IMR-90 (cell line): ENCODE results near the gene TMEM205. TPM values are rescaled to one million over a fixed set of nuclear protein-coding genes. Genes with fewer than 3 reads are reported as not detected.

Experiments used
- ATAC-seq: fragments of 200-7000 bp; cut with Tn5 transposase; 2 replicates; pipeline ENCODE4 v1.9.1; 2020; ENCODE audit warnings: low read depth, mild to moderate bottlenecking, moderate library complexity
- BruUV-seq: library from RNA; stranded (reverse); fragments of 400-500 nt; replicated peaks from 2 replicates; lab custom pipeline; 2021; lab: Mats Ljungman, UMichigan
- CTCF ChIA-PET: fragments of 300-600 bp; formaldehyde crosslinking; extraction: SDS; loops from one replicate; lab custom pipeline; 2021; ENCODE audit warnings: antibody characterized with exemption; lab: Yijun Ruan, JAX
- POLR2A ChIA-PET: fragments of 300-600 bp; sonication (Branson Sonifier 250); formaldehyde crosslinking; loops from one replicate; lab custom pipeline; 2022; ENCODE audit warnings: antibody characterized with exemption; ENCODE audit not compliant: unreplicated experiment; lab: Charles Lee
- DNase-seq: peaks from one replicate; pipeline ENCODE4 v3.0.0; 2013
- H2AFZ ChIP-seq: replicated peaks from 2 replicates; pipeline ENCODE3; 2013; ENCODE audit warnings: low read length, mild to moderate bottlenecking; ENCODE audit not compliant: poor library complexity
- H2AK5ac ChIP-seq: 2 replicates; pipeline ENCODE4 v1.6.1; 2013; ENCODE audit warnings: low read depth, low read length, inconsistent platforms
- H2AK9ac ChIP-seq: replicated peaks from 2 replicates; pipeline ENCODE3; 2013; ENCODE audit warnings: mild to moderate bottlenecking, low read depth, low read length, moderate library complexity; ENCODE audit not compliant: poor library complexity
- H2BK120ac ChIP-seq: 2 replicates; pipeline ENCODE4 v1.6.1; 2013; ENCODE audit warnings: low read depth, low read length, inconsistent platforms
- H2BK15ac ChIP-seq: 3 replicates; pipeline ENCODE4 v1.6.1; 2013; ENCODE audit warnings: low read depth, low read length, inconsistent platforms
- H2BK20ac ChIP-seq: 2 replicates; pipeline ENCODE4 v1.6.1; 2013; ENCODE audit warnings: low read depth, mild to moderate bottlenecking, inconsistent platforms, low read length, moderate library complexity
- H2BK5ac ChIP-seq: 2 replicates; pipeline ENCODE4 v1.6.1; 2013; ENCODE audit warnings: mild to moderate bottlenecking, low read depth, low read length, inconsistent platforms; ENCODE audit not compliant: poor library complexity, severe bottlenecking
- H3K14ac ChIP-seq: replicated peaks from 2 replicates; pipeline ENCODE4 v1.6.1; 2013; ENCODE audit warnings: low read depth, low read length, inconsistent platforms
- H3K18ac ChIP-seq: 2 replicates; pipeline ENCODE4 v1.6.1; 2013; ENCODE audit warnings: low read depth, low read length, control low read depth
- H3K23ac ChIP-seq: 2 replicates; pipeline ENCODE4 v1.6.1; 2013; ENCODE audit warnings: low read depth, low read length, inconsistent platforms
- H3K27ac ChIP-seq: 2 replicates; pipeline ENCODE4 v1.5.1; 2013; ENCODE audit warnings: mild to moderate bottlenecking, control low read depth, low read length; ENCODE audit not compliant: insufficient read depth
- H3K27me3 ChIP-seq: 2 replicates; pipeline ENCODE4 v1.6.1; 2013; ENCODE audit warnings: low read length; ENCODE audit not compliant: control insufficient read depth, insufficient read depth
- H3K36me3 ChIP-seq: 2 replicates; pipeline ENCODE4 v1.6.1; 2013; ENCODE audit warnings: low read length, mixed read lengths; ENCODE audit not compliant: control insufficient read depth, insufficient read depth
- H3K4ac ChIP-seq: 2 replicates; pipeline ENCODE4 v1.6.1; 2013; ENCODE audit warnings: low read depth, low read length, inconsistent platforms
- H3K4me1 ChIP-seq: 2 replicates; pipeline ENCODE4 v1.6.1; 2013; ENCODE audit warnings: low read length, mixed read lengths; ENCODE audit not compliant: control insufficient read depth, insufficient read depth
- H3K4me2 ChIP-seq: 2 replicates; pipeline ENCODE4 v1.6.1; 2013; ENCODE audit warnings: low read depth, mild to moderate bottlenecking, control low read depth, low read length, moderate library complexity
- H3K4me3 ChIP-seq: 2 replicates; pipeline ENCODE4 v1.5.1; 2013; ENCODE audit warnings: low read depth, mild to moderate bottlenecking, control low read depth, low read length, moderate library complexity; ENCODE audit not compliant: insufficient read depth
- H3K56ac ChIP-seq: 2 replicates; pipeline ENCODE4 v1.6.1; 2013; ENCODE audit warnings: low read length, inconsistent platforms; ENCODE audit not compliant: insufficient read depth; ENCODE audit errors: extremely low read depth
- H3K79me1 ChIP-seq, 2 experiments: 2 replicates each; pipeline ENCODE4 v1.6.1; 2013; ENCODE audit warnings: low read length in 2 of 2, inconsistent platforms in 1 of 2, low read depth in 1 of 2
- H3K9ac ChIP-seq: 2 replicates; pipeline ENCODE4 v1.6.1; 2013; ENCODE audit warnings: low read depth, low read length, control low read depth
- H3K9me1 ChIP-seq: 2 replicates; pipeline ENCODE4 v1.6.1; 2013; ENCODE audit warnings: low read length, inconsistent platforms; ENCODE audit not compliant: insufficient read depth
- H3K9me3 ChIP-seq: 2 replicates; pipeline ENCODE4 v1.6.1; 2013; ENCODE audit warnings: low read length; ENCODE audit not compliant: control insufficient read depth, insufficient read depth
- H4K20me1 ChIP-seq: 2 replicates; pipeline ENCODE4 v1.6.1; 2013; ENCODE audit warnings: low read length, inconsistent platforms; ENCODE audit not compliant: insufficient read depth
- H4K5ac ChIP-seq: 2 replicates; pipeline ENCODE4 v1.6.1; 2013; ENCODE audit warnings: mild to moderate bottlenecking, low read depth, low read length, control low read depth
- H4K8ac ChIP-seq, 2 experiments: 2 replicates each; pipeline ENCODE4 v1.6.1; 2013; ENCODE audit warnings: low read depth in 2 of 2, low read length in 2 of 2, control low read depth in 1 of 2, inconsistent platforms in 1 of 2
- H4K91ac ChIP-seq: 2 replicates; pipeline ENCODE4 v1.6.1; 2013; ENCODE audit warnings: low read depth, low read length, inconsistent platforms; ENCODE audit not compliant: insufficient read depth
- RCOR1 ChIP-seq: IDR thresholded peaks from 2 replicates; pipeline ENCODE4 v1.6.1; 2012; ENCODE audit warnings: mild to moderate bottlenecking, low read length, improper control_type of control experiment; ENCODE audit not compliant: insufficient replicate concordance
- RFX5 ChIP-seq: IDR thresholded peaks from 2 replicates; pipeline ENCODE4 v1.8.0; 2012; ENCODE audit warnings: low read depth, mild to moderate bottlenecking, low read length, moderate library complexity
- WGBS, 2 experiments: methylation state at CpG; one replicate each; pipeline versions ENCODE4 v1.1.5 to v1.1.7; 2013; ENCODE audit warnings: missing lambda C conversion rate in 2 of 2; ENCODE audit not compliant: insufficient read length in 1 of 2; ENCODE audit errors: extremely low coverage in 2 of 2; 5-methylcytosine and 5-hydroxymethylcytosine counted together
- dilution Hi-C: fragments of 300-500 bp; cut with HindIII; formaldehyde crosslinking; loops from one replicate; pipeline ENCODE4 v1.14.3; 2018; ENCODE audit warnings: low sequenced_read_pairs; ENCODE audit not compliant: unreplicated experiment
- in situ Hi-C: fragments of 300-500 bp; cut with MboI; formaldehyde crosslinking; loops from 3 replicates; pipeline ENCODE4 v1.14.3; 2019; ENCODE audit warnings: low sequenced_read_pairs, inconsistent platforms, mixed read lengths
- intact Hi-C: fragments of 100-400 bp; cut with micrococcal nuclease; formaldehyde crosslinking; loops from 2 replicates; pipeline ENCODE4 v1.10.0; 2022
- polyA plus RNA-seq, 3 experiments: library from polyadenylated mRNA; depleted of rRNA; stranded (reverse); fragments of >200 nt; gene quantifications; 2 replicates each; pipeline ENCODE4 v1.2.3, GENCODE V29; 2012; ENCODE audit warnings: low replicate concordance in 1 of 3
- total RNA-seq: library from RNA; depleted of rRNA; stranded (reverse); fragments of >200 nt; gene quantifications from 2 replicates; pipeline ENCODE4 v1.2.3, GENCODE V29; 2012

Gene TMEM205
- total and polyA plus RNA-seq, 2 of the 4 experiments (the other 2 are of a cell fraction), result 110 to 136 TPM

DNA sequence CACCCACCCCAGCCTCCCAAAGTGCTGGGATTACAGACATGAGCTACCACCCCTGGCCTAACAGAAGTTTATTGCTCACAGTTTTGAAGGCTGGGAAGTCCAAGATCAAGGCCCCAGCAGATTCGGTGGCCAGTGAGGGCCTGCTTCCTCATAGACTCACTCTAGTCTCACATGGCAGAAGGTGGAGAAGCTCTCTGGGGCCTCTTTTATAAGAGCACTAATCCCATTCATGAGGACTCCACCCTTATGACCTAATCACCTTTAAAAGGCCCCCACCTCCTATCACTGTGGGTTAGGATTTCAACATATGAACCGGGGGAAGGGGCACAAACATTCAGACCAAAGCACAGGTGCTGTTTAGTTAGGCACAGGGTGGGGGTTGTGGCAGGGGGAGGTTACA, 21.5 kb upstream of the TMEM205 start:
- H4K8ac ChIP-seq, result no peak overlapping the region
- no peak overlapping the region for H3K4ac ChIP-seq
- H3K9me1 ChIP-seq, result peaks cover 4% of the 10 kb centered on the region; the same call in 1 of the 2 replicates
- no peak for TF ChIP-seq RCOR1
- no peak for TF ChIP-seq RFX5
- H2BK20ac ChIP-seq, result no peak overlapping the region
- ChIA-PET CTCF (no interaction called here), POLR2A (no interaction called here)
- no peak overlapping the region for H3K18ac ChIP-seq
- H3K4me2 ChIP-seq, result no peak overlapping the region
- H3K36me3 ChIP-seq, result peaks cover 17% of the 10 kb centered on the region
- no peak overlapping the region for H2AK9ac ChIP-seq
- peaks cover 3% of the 10 kb centered on the region; the same call in 1 of the 2 replicates for H4K20me1 ChIP-seq
- H3K9me3 ChIP-seq, result no peaks in the 10 kb centered on the region
- H3K56ac ChIP-seq, result no peak overlapping the region
- no peaks in the 10 kb centered on the region for H3K4me1 ChIP-seq
- H3K23ac ChIP-seq, result no peak overlapping the region
- no peak for ATAC-seq
- dilution Hi-C loops (no loop called here), in situ Hi-C loops (no loop called here), intact Hi-C loops (no loop called here)
- H4K5ac ChIP-seq, result no peak overlapping the region
- H3K14ac ChIP-seq, result no peak overlapping the region
- H3K4me3 ChIP-seq, result no peak overlapping the region
- WGBS, 2 experiments, result no CpG with 5 or more reads among the region's 2 CpGs
- H3K27ac ChIP-seq, result no peak overlapping the region
- no peaks in the 10 kb centered on the region for H3K27me3 ChIP-seq
- BruUV-seq, result no TSS peak
- no peak overlapping the region for H2BK120ac ChIP-seq
- no peaks in the 10 kb centered on the region for H3K79me1 ChIP-seq
- DNase-seq, result no peak
- H2BK5ac ChIP-seq, result no peak overlapping the region
- no peak overlapping the region for H2AK5ac ChIP-seq
- no peak overlapping the region for H2BK15ac ChIP-seq
- no peak overlapping the region for H4K91ac ChIP-seq
- no peak overlapping the region for H2AFZ ChIP-seq
- H3K9ac ChIP-seq, result no peak overlapping the region
